Adipose tissue (tissue), 3 donors: ENCODE results near the gene CLTA. TPM values are rescaled to one million over a fixed set of nuclear protein-coding genes. Genes with fewer than 3 reads are reported as not detected.
"Not testable (repeated sequence)": the region's sequence is repeated elsewhere in the genome, so short reads cannot be mapped to it uniquely, and the experiment has no call there.

ENCODE experiments used
- H3K27ac ChIP-seq: one replicate; pipeline ENCODE4 v1.5.1; 2013; ENCODE audit warnings: low read depth, low read length
- WGBS, 3 donors: extraction: QIAGEN DNeasy Blood & Tissue Kit; methylation state at CpG; one replicate each; pipeline ENCODE4 v1.1.7; 2013; 5-methylcytosine and 5-hydroxymethylcytosine counted together
- polyA plus RNA-seq, 3 donors: library from polyadenylated mRNA; stranded (reverse); fragments of 200-250 nt; gene quantifications; one replicate each; pipeline ENCODE4 v1.2.3, GENCODE V29; 2013
- donor health status: healthy with polysubstance abuse.
- donor health status: Bipolar disorder and iron deficiency.
- donor health status: healthy.

Gene CLTA
- polyA plus RNA-seq, 3 donors, result 116 to 202 (median 185) TPM

DNA sequence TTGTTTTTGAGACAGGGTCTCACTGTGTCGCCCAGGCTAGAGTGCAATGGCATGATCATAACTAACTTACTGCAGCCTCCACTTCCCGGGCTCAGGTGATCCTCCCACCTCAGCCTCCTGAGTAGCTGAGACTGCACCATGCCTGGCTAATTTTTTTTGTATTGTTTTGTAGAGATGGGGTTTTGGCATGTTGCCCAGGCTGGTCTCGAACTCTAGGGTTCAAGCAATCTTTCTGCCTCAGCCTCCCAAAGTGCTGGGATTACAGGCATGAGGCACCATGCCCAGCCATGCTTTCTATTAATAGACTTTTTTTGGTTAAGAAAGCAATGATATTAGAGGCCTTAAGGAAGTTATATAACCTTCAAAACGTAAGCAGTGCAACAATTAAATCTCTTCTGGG is 23.3 kb downstream of the CLTA start:
- 57 to 74% (median 67%) methylated on average over 4 of the region's 4 CpGs for WGBS, 3 donors
- no peak overlapping the region for H3K27ac ChIP-seq

DNA sequence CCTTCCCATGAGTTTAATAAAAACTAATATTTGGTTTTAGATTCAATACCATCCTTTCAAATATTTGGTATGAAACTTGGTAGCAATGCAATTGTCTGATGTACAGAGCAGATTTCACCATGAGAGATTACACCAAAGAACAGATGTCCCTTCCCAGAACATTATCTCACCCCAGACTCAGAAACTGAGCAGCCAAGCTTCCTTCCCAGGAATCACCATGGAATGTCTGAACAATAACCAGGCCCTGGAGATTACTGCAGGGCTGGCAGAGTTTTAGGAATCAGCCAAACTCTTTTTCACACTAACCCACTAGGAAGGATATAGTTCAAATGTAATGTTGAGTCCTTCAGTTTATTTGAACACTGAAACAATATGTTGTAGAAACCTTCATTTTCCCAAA is 23.9 kb downstream of the CLTA start:
- H3K27ac ChIP-seq, result no peak overlapping the region

DNA sequence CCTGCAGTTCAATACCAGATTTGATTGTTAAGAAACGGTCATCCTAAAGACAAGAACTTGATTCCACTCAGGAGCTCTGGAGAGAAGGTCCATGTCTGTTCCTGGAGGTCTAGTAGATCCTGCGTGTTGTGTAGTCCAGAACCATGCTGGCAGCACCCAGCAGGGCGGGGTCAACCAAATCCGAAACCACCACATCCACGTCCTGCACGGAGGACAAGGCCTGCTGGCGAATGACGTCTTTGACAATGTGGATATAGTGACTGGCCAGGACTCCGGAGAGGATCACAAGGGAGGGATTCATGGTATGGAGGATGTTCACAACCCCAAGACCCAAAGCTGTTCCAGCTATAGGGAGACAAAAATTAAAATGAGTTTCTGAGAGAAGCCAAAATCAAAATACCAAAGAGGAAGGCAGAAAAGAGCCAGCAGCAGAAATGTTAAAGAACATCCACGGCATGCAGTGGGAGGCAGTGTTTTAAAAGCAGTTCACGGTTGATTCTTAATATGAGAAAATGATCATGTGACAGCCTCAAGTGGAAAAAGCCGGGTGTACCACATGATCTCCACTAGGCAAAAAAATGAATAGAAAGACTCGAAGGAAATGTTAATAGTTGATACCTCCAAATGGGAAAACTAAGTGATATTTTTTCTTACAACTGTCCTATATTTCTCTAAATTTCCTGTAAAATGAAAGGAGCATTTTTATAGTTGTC is 26.7 kb downstream of the CLTA start:
- 64 to 71% (median 69%) methylated on average over 13 of the region's 13 CpGs for WGBS, 3 donors

DNA sequence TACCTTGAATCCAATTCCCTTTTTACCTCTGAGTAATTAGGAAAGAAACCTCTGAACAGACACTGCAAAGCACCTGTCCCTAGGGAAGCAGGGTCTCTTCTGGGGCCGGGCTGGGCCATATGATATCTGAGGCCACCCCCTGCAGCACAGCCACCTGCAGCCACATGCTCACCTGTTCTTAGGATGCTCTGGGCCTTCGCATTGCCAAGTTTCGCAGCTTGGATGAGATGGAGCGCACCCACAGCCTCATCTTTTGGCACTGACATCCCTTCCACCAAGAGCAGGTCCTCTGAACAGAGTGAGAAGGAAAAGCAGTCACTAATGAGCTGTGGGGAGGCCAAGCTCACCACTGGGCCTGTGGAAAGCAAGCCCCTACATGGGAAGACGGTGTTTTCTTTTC is 27.3 kb downstream of the CLTA start:
- H3K27ac ChIP-seq, result no peak overlapping the region
- 93 to 96% (median 95%) methylated on average over 5 of the region's 5 CpGs for WGBS, 3 donors

More for the DNA sequence above, 26.7 kb downstream of the CLTA start:
- no peak overlapping the region for H3K27ac ChIP-seq

DNA sequence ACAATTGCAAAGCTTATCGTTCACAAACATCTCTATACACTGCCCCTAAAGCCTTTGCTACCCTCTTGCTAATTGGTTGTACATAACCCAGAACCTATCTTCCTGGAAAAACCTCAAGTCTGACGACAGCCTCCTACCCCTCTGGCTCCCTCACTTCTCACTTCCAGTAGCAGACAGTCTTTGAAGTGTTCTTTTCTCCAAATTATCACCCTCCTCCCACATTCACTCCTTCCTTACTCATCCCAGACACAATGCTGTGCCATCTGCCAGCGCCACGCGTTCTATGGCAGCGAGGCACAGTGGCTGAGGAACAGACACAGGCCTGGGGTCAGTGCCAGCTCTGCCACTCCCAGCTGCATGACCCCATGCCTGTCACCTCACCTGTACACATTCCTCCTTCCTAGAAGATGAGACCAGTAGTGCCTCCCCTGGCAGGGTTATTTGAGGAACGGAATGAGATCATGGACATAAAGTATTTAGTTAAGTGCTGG is 27.7 kb downstream of the CLTA start:
- WGBS, 3 donors, result 79 to 92% (median 79%) methylated on average over 7 of the region's 7 CpGs
- no peak overlapping the region for H3K27ac ChIP-seq

DNA sequence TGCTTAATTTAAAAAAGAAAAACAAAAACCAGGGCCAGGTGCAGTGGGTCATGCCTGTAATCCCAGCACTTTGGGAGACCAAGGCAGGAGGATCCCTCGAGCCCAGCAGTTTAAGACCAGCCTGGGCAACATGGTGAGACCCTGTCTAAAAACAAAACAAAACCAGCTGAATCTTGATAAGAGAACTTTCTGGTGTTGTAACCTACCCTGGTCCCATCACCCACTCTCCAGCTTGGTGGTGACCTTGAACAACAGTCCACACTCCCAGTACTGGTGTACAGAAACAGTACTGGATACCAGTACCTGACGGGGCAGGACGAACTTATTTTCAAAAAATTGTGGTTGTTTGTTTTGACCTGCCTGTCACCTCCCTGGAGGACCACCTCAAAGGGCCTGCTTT is 30.9 kb downstream of the CLTA start:
- H3K27ac ChIP-seq, result no peak overlapping the region
- 84 to 99% (median 95%) methylated on average over 3 of the region's 3 CpGs for WGBS, 3 donors

DNA sequence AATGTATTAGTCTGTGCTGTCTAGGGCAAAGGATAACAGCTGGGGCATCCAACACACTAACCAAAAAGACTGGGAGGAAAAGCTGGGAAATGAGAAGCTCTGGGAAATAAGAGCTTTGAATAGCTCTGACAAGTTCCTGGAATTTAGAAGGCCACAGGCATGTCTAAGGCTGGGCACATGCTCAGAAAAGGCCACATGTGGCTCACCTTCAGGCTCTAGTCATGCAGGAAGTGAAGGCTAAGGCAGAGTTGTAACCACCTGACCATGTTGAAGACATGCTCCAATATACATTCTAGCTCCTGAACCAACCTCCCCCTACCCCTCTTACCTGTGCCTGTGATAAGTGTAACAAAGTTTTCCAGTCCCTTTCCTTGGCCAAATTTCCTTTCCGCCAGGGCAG is 31.7 kb downstream of the CLTA start:
- H3K27ac ChIP-seq, result no peak overlapping the region

DNA sequence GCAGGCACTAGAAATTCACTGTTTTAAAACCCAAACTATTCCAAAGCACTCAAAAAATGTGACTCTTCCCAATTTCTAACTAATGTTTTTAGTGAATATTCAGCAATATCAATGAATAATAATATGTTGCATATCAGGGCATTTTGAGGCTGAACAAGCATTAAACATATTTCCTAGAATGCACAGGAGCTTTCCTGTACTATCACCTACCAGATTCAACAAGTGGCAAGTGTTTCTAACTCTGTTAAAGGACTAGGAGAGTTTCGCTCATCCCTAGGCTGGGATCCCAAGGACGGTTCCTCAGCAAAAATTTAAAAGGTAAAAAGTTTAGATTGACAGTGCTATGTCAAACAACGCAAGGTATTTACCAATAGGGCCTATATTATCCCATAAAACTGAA is 46.5 kb downstream of the CLTA start:
- H3K27ac ChIP-seq, result no peak overlapping the region
- WGBS, 3 donors, result 95 to 98% (median 96%) methylated on average over 3 of the region's 3 CpGs

More for the DNA sequence above, 31.7 kb downstream of the CLTA start:
- 92 to 100% (median 100%) methylated on average over 1 of the region's 1 CpG for WGBS, 3 donors

DNA sequence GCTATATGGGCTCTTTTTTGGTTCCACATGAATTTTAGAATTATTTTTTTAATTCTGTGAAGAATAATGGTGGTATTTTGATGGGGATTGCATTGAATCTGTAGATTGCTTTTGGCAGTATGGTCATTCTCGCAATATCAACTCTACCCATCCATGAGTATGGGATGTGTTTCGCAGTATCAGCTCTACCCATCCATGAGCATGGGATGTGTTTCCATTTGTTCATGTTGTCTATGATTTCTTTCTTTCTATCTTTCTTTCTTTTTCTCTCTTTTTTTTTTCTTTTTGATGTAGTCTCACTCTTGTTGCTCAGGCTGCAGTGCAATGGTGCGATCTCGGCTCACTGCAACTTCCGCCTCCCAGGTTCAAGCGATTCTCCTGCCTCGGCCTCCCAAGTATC is 48.5 kb downstream of the CLTA start:
- 97 to 99% (median 98%) methylated on average over 7 of the region's 7 CpGs for WGBS, 3 donors
- H3K27ac ChIP-seq, result not testable (repeated sequence)

DNA sequence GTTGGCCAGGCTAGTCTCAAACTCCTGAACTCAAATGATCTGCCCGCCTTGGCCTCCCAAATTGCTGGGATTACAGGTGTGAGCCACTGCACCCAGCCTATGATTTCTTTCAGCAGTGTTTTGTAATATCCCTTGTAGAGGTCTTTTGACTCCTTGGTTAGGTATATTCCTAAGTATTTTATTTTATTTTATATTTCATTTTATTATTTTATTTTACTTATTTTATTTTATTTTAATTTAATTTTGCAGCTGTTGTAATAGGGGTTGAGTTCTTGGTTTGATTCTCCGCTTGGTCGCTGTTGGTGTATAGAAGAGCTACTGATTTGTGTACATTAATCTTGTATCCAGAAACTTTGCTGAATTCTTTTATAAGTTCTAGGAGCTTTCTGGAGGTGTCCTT is 49.0 kb downstream of the CLTA start:
- H3K27ac ChIP-seq, result not testable (repeated sequence)

DNA sequence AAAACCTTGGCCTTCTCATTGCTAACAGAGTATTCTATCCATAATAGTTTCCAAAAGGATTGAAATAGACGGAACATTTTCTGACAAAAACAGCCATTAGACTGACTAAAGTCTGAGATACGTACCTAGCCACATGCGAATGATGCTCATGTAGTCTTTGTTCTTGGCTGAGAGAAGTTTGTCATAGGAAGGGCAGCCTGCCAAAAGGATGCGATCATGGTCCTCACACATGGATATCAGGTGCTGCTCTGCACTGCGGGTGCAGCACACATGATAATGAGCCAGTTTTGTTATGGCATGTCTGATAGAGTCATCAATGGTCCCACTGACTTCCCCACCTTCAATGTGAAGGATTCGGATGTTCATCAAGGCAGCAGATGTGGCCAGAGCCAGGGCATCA is 55.2 kb downstream of the CLTA start:
- WGBS, 3 donors, result 88 to 91% (median 90%) methylated on average over 6 of the region's 6 CpGs
- H3K27ac ChIP-seq, result no peak overlapping the region

More for the DNA sequence above, 49.0 kb downstream of the CLTA start:
- 97 to 99% (median 98%) methylated on average over 3 of the region's 3 CpGs for WGBS, 3 donors

DNA sequence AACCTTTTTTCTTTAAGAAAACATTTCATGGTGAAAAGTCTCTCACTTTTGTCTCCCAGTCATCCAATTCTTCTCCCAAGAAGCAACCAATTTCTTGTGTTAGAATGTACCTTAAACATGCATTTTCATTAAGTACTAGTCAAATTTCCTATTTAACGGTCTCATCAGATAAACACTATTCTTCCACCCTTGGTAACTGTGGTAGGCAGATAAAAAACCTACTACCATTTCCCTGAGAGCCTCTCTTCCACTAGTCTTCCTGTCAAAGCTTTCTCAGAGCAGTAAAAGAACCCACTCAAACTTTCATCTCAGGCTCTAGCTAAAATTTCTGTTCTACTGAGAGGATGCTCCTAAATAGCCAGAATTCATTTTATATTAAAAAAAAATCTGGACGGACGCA is 56.6 kb downstream of the CLTA start:
- 87 to 95% (median 92%) methylated on average over 3 of the region's 3 CpGs for WGBS, 3 donors
- no peak overlapping the region for H3K27ac ChIP-seq

DNA sequence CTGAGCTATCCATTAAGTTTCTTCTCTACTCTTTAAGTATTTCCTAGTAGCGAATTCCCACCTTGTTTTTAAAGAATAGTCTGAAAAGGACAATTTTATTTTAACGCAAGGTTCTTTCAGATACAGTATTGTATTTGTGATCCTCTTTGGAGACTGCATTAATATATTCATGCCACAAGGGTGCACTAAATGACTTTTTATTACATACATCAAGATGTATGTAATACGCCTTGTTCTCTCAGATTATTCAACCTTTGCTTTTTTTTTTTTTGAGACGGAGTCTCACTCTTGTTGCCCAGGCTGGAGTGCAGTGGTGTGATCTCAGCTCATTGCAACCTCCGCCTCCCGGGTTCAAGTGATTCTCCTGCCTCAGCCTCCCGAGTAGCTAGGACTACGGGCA is 57.3 kb downstream of the CLTA start:
- 65 to 72% (median 67%) methylated on average over 7 to 8 of the region's 8 CpGs for WGBS, 3 donors
- not testable (repeated sequence) for H3K27ac ChIP-seq

DNA sequence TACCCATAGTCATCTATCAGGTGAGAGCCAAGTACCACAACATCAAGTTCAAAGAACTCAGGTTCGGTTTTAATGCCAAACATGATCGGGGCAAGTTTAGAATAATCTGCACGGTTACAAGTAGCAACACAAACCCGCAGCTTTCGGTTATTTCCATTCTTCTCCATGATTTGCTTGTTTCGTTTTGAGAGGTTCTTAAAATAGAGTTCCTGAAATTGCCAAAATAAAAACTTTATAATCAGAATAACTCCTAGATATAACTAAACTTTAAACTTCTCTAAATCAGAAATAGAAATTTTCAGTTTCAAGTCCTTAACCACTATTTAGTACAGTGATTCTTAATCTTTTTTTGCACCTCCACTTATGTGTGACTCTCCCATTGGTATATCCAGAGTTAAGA is 58.5 kb downstream of the CLTA start:
- 79 to 90% (median 84%) methylated on average over 6 of the region's 6 CpGs for WGBS, 3 donors

DNA sequence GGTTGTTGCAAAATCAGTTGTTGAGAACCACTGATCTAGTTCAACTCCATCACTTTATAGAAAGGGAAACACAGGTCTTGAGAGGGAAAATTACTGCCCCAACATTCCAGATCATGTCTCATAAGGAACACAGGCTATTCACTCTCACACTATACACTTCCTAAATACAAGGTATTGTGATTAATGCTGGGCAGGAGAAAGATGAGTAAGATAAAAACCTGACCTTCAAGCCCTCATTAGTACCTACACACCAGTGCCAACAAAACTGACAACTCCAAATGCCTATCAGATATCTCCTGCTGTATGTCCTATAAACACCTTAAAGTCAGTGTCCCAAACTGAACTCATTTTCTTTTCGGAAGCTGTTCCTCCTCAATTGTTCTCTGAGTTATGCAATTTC is 59.4 kb downstream of the CLTA start:
- WGBS, 3 donors, result 68 to 88% (median 80%) methylated on average over 1 of the region's 1 CpG
- no peak overlapping the region for H3K27ac ChIP-seq

More for the DNA sequence above, 58.5 kb downstream of the CLTA start:
- no peak overlapping the region for H3K27ac ChIP-seq

DNA sequence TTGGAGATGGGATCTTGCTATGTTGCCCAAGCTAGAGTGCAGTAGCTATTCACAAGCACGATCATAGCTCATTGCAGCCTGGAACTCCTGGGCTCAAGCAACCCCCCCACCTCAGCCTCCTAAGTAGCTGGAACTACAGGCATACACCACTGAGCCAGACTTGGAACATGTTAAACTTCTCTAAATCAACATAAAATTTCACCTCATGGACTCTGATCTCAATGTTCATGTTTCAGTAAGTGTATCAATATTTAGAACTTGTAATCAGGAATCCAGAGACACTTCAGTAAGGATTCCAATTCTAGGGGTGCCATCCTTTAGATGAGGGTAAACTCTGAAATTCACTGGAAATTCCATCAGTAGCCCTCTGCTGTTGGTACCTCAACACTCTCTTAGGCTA is 60.7 kb downstream of the CLTA start:
- 60 to 96% (median 93%) methylated on average over 1 of the region's 1 CpG for WGBS, 3 donors
- H3K27ac ChIP-seq, result no peak overlapping the region

DNA sequence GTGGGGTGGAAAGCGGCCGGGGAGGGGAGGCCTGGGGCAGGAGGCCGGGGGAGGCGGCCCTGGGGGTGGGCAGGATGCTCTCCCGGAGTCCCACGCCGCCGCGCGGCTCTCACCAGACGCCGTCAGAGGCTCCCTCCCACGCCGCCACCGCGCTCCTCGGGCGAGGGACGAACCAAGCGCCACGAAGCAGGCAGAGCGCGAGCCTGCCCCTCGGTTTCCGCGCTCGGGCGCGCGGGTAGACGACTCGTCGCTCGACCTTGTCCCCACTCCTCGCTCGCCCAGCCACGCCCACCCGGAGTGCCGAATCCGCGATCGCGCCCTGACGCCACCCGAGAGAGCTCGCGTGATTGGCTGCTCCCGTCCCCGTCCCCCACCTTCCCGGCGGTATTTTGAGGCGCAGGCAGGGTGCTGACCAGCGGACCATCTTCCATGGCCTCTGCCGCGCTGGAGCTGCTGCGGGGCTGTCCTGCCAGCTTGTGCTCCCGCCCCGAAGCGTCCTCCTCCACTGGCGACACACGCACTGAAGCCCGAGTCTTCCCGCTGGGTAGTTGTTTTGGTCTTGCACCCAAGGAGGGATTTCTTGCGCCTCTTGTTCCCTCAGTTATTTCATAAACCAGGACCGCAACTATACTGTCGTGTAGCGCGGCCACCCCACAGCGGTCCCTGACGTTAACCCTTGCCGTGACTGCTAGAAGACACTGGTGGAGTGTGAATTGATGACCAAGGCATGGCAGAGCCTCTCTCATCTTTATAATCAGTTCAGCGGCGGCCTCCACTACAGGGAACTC is 67.7 kb downstream of the CLTA start, which contains the start of gene GNE:
GNE (minus strand) TSS at position 241 of the 788 bp plus-strand sequence. CDS start 9,093 bp downstream, outside the sequence.
- 2% methylated on average over 55 to 73 of the region's 73 CpGs for WGBS, 3 donors
- peak within 1 kb of the TSS; percentile 80 for H3K27ac ChIP-seq

DNA sequence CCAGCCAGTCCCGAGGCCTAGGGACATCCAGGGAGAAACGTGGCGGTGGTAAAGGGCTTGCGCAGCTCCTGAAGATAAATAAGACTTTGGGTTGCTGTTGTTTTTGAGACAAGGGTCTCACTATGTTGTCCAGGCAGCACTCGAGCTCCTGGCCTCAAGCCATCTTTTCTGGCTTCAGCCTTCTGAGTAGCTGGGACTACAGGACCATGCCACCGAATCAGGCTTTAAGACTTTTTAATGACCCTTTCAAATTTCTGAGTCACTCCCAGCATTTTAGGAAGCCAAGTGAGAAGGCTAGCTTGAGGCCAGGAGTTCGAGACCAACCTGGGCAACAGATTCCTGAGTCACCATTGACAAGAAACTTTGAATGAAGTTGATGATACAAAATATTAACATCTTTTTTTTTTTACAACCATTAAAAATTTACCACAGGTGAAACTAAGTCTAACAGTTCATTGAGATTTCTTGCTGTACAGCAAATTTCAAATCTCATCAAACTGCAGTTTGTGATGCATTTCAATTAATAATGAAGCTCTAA is 68.3 kb downstream of the CLTA start:
- WGBS, 3 donors, result 46 to 53% (median 48%) methylated on average over 7 of the region's 7 CpGs
- H3K27ac ChIP-seq, result peak overlapping the region; percentile 7
